NCI-H1105 treated with DMSO at 0.1 percent for 48 hours (cell line): Measurements from ENCODE around the gene ARID5B.
"Not testable (repeated sequence)": the region's sequence is repeated elsewhere in the genome, so short reads cannot be mapped to it uniquely, and the experiment has no call there.

ENCODE experiments used
- DNase-seq: peaks from one replicate; lab custom pipeline; 2025; lab: John Stamatoyannopoulos, UW

Gene ARID5B

DNA sequence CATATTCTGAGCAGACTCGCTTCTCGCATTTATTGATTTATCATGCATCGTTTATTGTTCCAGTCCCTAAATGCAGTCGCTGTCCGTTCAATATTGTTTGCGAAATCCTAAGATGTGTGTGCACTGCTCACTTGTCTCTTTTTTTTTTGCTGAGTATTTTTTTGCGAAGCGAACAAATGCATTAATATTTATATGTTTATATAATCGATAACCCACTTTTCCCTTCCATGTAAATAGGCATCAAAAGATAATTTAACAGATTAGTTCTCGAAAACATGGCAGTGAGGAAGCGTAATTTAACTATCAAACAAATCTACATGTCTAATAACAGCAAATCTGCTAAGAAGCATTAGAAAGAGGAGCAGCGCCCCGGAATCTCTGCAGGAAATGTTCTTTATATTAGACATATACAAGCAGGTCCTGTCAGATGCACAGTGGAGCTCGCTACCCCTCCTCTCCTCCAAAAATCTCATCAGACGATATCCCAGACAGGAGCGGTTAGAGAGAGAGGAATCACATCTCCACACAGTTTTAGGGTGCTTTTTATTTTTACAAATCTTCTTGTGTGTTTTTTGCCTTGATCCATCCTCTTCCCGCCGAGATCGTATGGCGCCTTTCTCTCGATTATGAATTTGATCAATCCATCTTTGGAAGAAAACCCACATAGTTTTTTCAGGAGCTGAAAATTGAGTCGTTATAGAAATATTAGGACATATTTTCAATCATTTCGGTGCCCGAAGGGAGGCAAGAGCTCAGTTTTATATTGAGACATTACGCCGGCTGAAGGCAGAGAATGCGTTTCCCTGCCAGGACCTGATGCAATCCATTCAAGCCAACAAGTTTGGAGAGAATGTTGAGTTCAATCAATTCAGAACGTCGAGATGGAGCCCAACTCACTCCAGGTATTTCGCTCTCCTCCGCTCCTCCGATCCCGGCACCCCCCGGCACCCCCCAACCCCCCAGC, at the start of gene ARID5B:
Gene ARID5B, plus strand, starts transcription at position 871 of the 964 bp plus-strand sequence. Its CDS starts 11 bp downstream, at position 882.
- DNase-seq = peak; percentile 41

- no peak for DNase-seq
Measured at GRCh38 chr10:61852261-61852660, 49.2 kb upstream of the ARID5B start.

GRCh38 chr10:61855771-61856170, 45.7 kb upstream of the ARID5B start:
- no peak for DNase-seq

- DNase-seq = no peak
Measured at GRCh38 chr10:61857746-61858145, 43.8 kb upstream of the ARID5B start.

DNA sequence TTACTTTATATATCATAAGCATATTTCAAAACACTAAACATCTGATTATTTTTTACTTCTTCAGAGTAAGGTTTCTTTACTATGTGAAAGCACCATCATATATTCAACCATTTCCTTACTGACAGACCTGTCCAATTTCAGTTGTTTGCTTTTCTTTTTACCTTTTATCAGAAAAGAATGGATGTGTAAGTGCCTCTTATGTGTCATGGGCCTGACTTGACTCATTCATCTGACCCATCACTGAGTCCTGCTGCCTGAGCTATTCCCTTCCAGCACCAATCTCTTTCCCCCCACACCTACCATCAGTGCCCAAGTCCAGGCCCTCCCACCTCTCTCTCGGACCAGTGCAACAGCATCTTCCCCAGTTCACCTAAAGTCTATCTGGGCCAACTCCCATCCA, 41.7 kb upstream of the ARID5B start:
- DNase-seq = no peak

DNA sequence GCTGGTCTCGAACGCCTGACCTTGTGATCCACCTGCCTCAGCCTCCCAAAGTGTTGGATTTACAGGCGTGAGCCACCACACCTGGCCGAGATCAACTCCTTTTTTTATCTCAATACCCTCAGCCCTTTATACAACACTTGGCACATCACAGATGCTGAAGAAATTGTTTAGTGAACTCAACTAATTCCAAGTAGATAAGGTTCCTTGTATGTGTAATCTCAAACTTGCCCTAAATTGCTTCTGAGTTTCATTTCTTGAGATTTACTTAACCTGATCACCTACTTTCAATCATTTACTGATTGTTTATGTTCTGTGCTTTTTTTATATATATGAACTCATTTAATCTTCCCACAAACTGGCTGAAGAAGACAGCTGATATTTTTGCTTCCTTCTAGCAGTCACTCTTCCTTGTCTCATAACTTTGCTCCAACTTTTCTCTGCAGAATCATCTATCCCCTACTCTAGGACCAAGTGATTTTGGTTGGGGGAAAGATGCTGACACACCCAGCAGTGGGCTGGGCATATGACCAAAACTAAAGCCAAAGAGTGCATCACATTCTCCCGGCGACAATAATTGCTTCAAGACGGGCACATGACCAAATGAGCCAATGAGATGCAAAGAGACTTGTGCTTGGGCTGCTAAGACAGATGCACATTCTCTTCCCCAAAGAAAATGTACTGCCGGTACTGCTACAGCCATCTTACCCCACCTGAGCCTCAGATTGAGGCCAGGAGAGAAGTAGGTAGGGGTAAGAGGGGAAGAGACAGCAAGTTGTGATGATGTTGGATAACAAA, 40.3 kb upstream of the ARID5B start:
- no peak for DNase-seq

DNA sequence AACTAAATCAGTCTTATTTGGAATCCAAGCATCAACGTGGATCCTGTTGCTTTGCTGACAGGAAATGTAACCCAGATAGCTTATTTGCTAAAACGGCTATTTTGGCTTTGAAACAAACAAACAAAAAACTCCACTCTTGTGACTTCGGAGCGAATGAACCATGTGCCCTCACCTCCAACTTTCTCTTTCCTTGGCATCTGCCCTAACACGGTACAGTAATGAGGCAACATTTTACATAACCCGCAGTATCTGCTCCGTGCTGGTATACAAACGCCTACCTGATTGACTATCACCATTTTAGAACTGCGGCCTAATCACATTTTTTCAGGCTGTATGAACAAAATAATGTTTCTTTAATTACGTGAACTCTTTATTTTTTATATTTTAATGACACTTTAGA, 37.5 kb upstream of the ARID5B start:
- no peak for DNase-seq

DNA sequence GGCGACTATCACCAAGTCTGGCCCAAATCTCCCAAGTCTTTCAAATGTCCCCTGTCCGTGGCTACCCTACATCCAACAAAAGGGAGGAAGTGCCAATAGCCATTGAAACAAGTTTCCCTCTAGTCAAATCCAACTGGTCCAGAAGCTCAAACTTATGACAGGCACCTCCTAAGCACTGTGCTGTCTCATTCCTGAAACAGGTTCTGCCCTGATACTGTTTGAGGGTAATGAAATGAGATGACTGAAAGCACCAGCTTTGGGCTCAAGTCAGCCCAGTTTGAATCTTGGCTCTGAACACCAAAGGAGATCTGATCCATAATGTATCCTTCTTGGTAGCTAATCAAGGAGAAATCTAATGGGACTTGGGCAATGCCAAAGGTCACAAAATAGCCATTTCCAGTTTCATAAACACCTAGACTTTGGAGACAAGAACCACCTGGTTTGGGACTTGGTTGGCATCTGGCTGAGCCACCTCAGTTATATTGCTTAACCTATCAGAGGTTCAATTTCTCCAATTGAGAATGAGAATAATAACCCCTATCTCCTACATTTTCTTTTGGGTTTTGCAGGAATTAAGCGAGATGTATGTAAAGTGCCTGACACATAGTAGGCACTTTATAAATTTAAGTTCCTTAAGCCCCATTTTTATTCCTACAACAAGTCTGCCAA, 34.7 kb upstream of the ARID5B start:
- DNase-seq = no peak

GRCh38 chr10:61867374-61867773, 34.1 kb upstream of the ARID5B start:
- not testable (repeated sequence) for DNase-seq

- DNase-seq = not testable (repeated sequence)
Measured at GRCh38 chr10:61867817-61868216, 33.7 kb upstream of the ARID5B start.

GRCh38 chr10:61869041-61869675, 32.3 kb upstream of the ARID5B start:
- DNase-seq = no peak

- DNase-seq = no peak
Measured at GRCh38 chr10:61869774-61870525, 31.5 kb upstream of the ARID5B start.

GRCh38 chr10:61870526-61870895, 31.0 kb upstream of the ARID5B start:
- DNase-seq = no peak

DNA sequence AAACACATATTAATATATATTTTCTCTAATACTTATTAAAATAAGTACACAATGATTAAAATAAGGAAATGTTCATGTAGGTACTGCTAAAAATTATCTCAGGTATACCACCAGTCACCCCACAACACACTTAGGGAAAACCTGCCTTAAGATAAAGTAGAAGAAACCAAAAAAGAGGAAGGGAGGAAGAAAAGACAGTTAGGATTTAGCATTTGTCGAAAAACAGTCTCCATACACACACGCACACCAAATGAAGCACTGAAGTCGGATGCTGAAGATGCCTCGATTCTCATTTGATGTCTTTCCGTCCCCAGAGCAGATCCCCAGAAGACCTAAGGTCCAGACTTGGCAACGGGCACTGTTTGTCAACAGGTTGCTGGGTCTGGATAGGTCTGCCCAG, 30.0 kb upstream of the ARID5B start:
- DNase-seq = no peak

- DNase-seq = no peak
Measured at GRCh38 chr10:61877887-61878739, 23.4 kb upstream of the ARID5B start.

DNA sequence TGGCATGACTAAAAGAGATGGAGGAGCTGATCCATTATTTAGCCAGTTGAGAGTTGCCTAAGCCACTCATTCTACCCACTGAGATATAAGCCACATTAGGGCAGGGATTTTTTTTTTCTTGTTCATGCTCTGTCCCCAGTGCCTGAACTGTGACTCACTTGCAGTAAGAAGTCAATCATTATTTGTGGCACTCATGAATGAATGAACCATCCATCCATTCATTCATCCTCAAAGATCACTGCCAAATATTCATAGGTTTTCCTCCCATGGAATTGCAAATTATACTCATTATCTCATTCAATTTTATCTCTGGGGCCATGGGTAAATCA, 22.8 kb upstream of the ARID5B start:
- no peak for DNase-seq

- DNase-seq = no peak
Measured at GRCh38 chr10:61882621-61883370, 18.7 kb upstream of the ARID5B start.

GRCh38 chr10:61883371-61884025, 18.0 kb upstream of the ARID5B start:
- no peak for DNase-seq

DNA sequence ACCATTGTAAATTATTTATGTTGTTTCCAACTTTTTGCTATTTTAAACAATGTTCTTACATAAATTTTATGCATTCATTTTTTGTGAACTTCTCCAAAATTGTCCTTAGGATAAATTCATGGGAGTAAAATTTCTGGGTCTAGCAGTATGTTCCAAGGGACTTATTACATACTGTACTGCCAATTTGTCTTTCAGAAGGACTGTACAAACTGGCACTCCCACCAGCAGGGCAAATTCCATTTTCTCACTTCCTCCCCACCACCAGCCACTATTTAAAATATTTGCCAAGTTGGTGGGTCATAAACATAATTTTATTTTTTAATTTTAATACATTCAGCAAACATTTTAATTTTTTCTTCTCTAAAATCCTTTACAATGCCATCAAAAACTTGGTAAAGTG, 13.7 kb upstream of the ARID5B start:
- no peak for DNase-seq
